ENCODE results near the gene MDM2. TPM values are rescaled to one million over a fixed set of nuclear protein-coding genes. Genes with fewer than 3 reads are reported as not detected.

MDM2 gene
- total and polyA plus RNA-seq, 2 of the 13 experiments (the other 11 are each of a cell fraction or from before 2014, with no cell fraction given) = 29.3 to 314 TPM

- TF ChIP-seq ZNF746 (CRISPR knock-in tag; IDR thresholded peaks at IDR 0.05) (peak; percentile 60; the same call in 1 of the 2 replicates), TMF1 (CRISPR knock-in tag; IDR thresholded peaks at IDR 0.05; ENCODE audit: low read depth) (no peak), ZNF383 (CRISPR knock-in tag; IDR thresholded peaks at IDR 0.05; ENCODE audit: borderline replicate concordance) (no peak), DMTF1 (CRISPR knock-in tag; IDR thresholded peaks at IDR 0.05) (no peak), JARID2 (CRISPR knock-in tag; IDR thresholded peaks at IDR 0.05; ENCODE audit: insufficient replicate concordance) (no peak), ZNF333 (CRISPR knock-in tag; IDR thresholded peaks at IDR 0.05; ENCODE audit: borderline replicate concordance) (no peak), ZNF737 (CRISPR knock-in tag; IDR thresholded peaks at IDR 0.05; ENCODE audit: borderline replicate concordance) (0 out of 2 replicates have a peak, but pooled peaks have one; percentile 75), GABPA (IDR thresholded peaks at IDR 0.05; ENCODE audit: low read depth, low read length) (no peak), GABPA (CRISPR knock-in tag; IDR thresholded peaks at IDR 0.05; ENCODE audit: low read depth) (no peak), ZNF687 (CRISPR knock-in tag; IDR thresholded peaks at IDR 0.05) (peak; percentile 90), ZNF446 (CRISPR knock-in tag; IDR thresholded peaks at IDR 0.05) (no peak), DMAP1 (CRISPR knock-in tag; IDR thresholded peaks at IDR 0.05) (no peak; the same call in 1 of the 2 replicates), NFRKB (IDR thresholded peaks at IDR 0.05) (no peak), ZNF460 (CRISPR knock-in tag; IDR thresholded peaks at IDR 0.05; ENCODE audit: borderline replicate concordance) (no peak), ATF2 (CRISPR knock-in tag; IDR thresholded peaks at IDR 0.05) (peak; percentile 35; the same call in 1 of the 2 replicates), EP300 (IDR thresholded peaks at IDR 0.05; ENCODE audit: low read depth in 2 of 2, low read length in 2 of 2) (peak; percentile 12 to 71; a peak in 2 of 4 replicates), EP300 (CRISPR knock-in tag; IDR thresholded peaks at IDR 0.05; ENCODE audit: borderline replicate concordance) (peak; percentile 39; the same call in 1 of the 2 replicates), HNRNPH1 (optimal IDR thresholded peaks at IDR 0.05; ENCODE audit: low read depth, low read length) (no peak), ZBTB10 (CRISPR knock-in tag; IDR thresholded peaks at IDR 0.05; ENCODE audit: borderline replicate concordance) (no peak; the same call in 1 of the 2 replicates)
These were observed 612 bp downstream of the MDM2 start (continued) for GRCh38 chr12:68808388-68809189.

Data from HepG2 (cell line).